ENCODE data around the gene SPDYE16.
"Not testable (repeated sequence)": the region's sequence is repeated elsewhere in the genome, so short reads cannot be mapped to it uniquely, and the experiment has no call there.

Gene SPDYE16

GRCh38 chr7:76503244-76503643 is 39.9 kb downstream of the SPDYE16 start:
- DNase-seq = not testable (repeated sequence)

- not testable (repeated sequence) for DNase-seq
Measured at GRCh38 chr7:76502836-76503235, 40.3 kb downstream of the SPDYE16 start.

GRCh38 chr7:76502224-76502623 is 40.9 kb downstream of the SPDYE16 start:
- not testable (repeated sequence) for DNase-seq

GRCh38 chr7:76499924-76500241 is 43.2 kb downstream of the SPDYE16 start:
- DNase-seq = not testable (repeated sequence)

GRCh38 chr7:76499201-76499923 is 43.7 kb downstream of the SPDYE16 start:
- not testable (repeated sequence) for DNase-seq

GRCh38 chr7:76498583-76499200 is 44.4 kb downstream of the SPDYE16 start:
- not testable (repeated sequence) for DNase-seq

- not testable (repeated sequence) for DNase-seq
Measured at GRCh38 chr7:76497918-76498582, 45.0 kb downstream of the SPDYE16 start.

GRCh38 chr7:76495717-76496116 is 47.4 kb downstream of the SPDYE16 start:
- not testable (repeated sequence) for DNase-seq

- DNase-seq = not testable (repeated sequence)
Measured at GRCh38 chr7:76492139-76492538, 51.0 kb downstream of the SPDYE16 start.

- DNase-seq = not testable (repeated sequence)
Measured at GRCh38 chr7:76487969-76488368, 55.1 kb downstream of the SPDYE16 start.

GRCh38 chr7:76486618-76487017 is 56.5 kb downstream of the SPDYE16 start:
- DNase-seq = not testable (repeated sequence)

- not testable (repeated sequence) for DNase-seq
Measured at GRCh38 chr7:76485822-76486610, 57.1 kb downstream of the SPDYE16 start.

- DNase-seq = not testable (repeated sequence)
Measured at GRCh38 chr7:76484456-76484855, 58.6 kb downstream of the SPDYE16 start.

- DNase-seq = not testable (repeated sequence)
Measured at GRCh38 chr7:76483081-76483480, 60.0 kb downstream of the SPDYE16 start.

GRCh38 chr7:76482660-76483059 is 60.4 kb downstream of the SPDYE16 start:
- DNase-seq = not testable (repeated sequence)
